Neutrophil (primary cell): ENCODE measurements around the gene ERICH3.

ENCODE experiments used
- H3K27ac ChIP-seq: fragments of 200-600 bp; sonication (generic); 2 replicates; pipeline ENCODE4 v1.5.1; 2016; ENCODE audit warnings: mild to moderate bottlenecking, moderate library complexity
- H3K27me3 ChIP-seq: fragments of 200-600 bp; sonication (generic); 2 replicates; pipeline ENCODE4 v1.6.0; 2016; ENCODE audit warnings: mild to moderate bottlenecking
- H3K36me3 ChIP-seq: fragments of 200-600 bp; sonication (generic); 2 replicates; pipeline ENCODE4 v1.5.1; 2017
- H3K4me1 ChIP-seq, 2 experiments: fragments of 200-600 bp in 1 of 2; sonication (generic) in 1 of 2; 1 replicate in 1 of 2; 2 replicates in 1 of 2; pipeline versions ENCODE4 v1.5.1 to v1.6.1; 2013 to 2016; ENCODE audit warnings: low read depth in 1 of 2, low read length in 1 of 2, mild to moderate bottlenecking in 1 of 2, moderate library complexity in 1 of 2; ENCODE audit not compliant: control insufficient read depth in 1 of 2, insufficient read depth in 1 of 2
- H3K4me3 ChIP-seq, 2 experiments: fragments of 200-600 bp in 1 of 2; sonication (generic) in 1 of 2; 1 replicate in 1 of 2; 2 replicates in 1 of 2; pipeline ENCODE4 v1.5.1; 2013 to 2016; ENCODE audit warnings: low read depth in 1 of 2, low read length in 1 of 2, mild to moderate bottlenecking in 1 of 2, moderate library complexity in 1 of 2
- H3K9me3 ChIP-seq: fragments of 200-600 bp; sonication (generic); 2 replicates; pipeline ENCODE4 v1.5.1; 2016
- TF ChIP-seq, protein P1 (sequence below): fragments of 200-600 bp; sonication (generic); IDR thresholded peaks from 2 replicates; pipeline ENCODE4 v1.5.1; 2016; ENCODE audit warnings: antibody characterized with exemption

Gene ERICH3

DNA sequence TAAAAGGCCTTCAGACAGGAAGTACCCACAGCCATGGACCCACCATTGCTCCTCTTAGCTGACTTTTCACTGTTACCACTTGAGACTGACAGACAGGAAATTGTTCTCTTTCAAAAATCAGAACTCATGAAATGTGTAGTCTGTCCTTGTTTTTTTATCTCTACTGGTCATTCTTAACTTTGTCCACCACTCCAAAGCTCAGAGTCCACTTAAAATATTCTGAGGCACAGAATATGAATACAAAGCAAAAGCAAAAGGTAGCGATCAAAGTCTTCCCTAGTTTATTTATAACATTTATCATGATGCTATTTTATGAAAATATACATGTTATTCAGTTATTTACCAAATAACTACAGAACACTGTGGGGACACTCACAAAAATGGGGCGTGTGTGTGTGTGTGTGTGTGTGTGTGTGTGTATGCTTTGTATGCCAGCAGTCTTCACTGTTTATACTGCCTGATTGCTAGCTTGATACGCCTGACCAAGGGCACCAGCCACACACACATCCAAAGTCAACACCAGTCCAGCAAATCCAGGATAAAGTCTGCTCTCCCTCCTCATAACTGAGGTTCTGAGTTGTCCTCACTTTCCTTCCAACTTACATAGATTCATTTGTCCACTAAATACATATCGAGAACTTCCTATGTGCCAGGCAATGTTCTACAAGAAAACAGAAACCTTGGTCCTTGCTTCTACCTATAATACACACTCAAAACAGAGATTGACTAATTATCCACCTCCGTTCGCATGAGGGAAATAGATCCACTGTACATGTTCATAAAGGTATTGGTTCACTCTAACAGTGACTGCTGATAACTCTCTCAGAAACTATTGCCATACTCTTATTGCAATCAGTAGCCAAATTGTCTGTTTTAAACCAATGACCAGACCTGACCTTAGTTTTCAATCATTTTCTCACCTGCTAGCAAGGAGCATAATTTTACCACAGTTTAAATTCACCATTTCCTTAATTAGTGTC, 79.4 kb downstream of the ERICH3 start:
- Histone ChIP-seq H3K27ac (no peak overlapping the region), H3K4me3 (no peak overlapping the region), H3K27me3 (no peaks in the 10 kb centered on the region), H3K4me1 (no peaks in the 10 kb centered on the region), H3K36me3 (no peaks in the 10 kb centered on the region), H3K9me3 (no peaks in the 10 kb centered on the region)
- TF ChIP-seq, protein P1, sequence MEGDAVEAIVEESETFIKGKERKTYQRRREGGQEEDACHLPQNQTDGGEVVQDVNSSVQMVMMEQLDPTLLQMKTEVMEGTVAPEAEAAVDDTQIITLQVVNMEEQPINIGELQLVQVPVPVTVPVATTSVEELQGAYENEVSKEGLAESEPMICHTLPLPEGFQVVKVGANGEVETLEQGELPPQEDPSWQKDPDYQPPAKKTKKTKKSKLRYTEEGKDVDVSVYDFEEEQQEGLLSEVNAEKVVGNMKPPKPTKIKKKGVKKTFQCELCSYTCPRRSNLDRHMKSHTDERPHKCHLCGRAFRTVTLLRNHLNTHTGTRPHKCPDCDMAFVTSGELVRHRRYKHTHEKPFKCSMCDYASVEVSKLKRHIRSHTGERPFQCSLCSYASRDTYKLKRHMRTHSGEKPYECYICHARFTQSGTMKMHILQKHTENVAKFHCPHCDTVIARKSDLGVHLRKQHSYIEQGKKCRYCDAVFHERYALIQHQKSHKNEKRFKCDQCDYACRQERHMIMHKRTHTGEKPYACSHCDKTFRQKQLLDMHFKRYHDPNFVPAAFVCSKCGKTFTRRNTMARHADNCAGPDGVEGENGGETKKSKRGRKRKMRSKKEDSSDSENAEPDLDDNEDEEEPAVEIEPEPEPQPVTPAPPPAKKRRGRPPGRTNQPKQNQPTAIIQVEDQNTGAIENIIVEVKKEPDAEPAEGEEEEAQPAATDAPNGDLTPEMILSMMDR: no peak

DNA sequence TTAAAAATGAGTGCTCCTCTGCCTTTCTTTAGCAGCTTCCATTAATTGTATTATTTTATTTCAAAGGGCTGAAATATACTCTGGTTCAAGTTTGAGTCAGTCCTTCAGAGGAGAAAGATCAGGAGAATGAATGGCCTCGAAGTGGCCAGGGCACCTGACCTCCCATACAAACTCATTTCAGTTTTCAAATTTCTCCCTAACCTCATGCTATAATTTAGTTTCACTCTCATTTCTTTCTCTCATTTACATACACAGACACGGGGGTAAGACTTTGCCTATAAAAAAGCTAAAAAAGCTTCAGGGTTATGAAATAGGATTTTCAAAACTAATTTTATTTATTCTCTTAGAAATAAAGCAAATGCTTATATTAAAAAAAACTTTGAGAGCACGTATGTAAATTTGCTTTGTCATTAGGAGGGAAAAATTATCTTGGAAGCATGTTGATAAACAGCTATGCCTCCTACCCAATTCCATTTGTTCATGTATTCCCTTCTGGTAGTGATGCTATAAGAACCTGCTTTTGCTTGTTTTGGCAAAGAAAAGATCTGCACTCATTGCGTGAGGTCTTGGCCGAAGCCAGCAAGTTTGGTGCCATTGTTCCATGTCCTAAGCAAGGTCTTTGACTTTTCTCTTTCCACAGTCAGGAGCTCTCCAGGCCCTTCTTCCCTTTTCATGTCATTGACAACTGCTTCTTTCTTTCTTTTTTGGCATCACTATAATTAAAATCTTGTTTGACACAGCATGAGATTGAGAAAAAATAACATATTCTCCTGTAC, 80.8 kb downstream of the ERICH3 start:
- H3K36me3 ChIP-seq: no peaks in the 10 kb centered on the region
- no peaks in the 10 kb centered on the region for H3K27me3 ChIP-seq
- TF ChIP-seq, protein P1: no peak
- no peaks in the 10 kb centered on the region for H3K9me3 ChIP-seq
- H3K27ac ChIP-seq: no peak overlapping the region
- no peak overlapping the region for H3K4me3 ChIP-seq
- no peaks in the 10 kb centered on the region for H3K4me1 ChIP-seq

DNA sequence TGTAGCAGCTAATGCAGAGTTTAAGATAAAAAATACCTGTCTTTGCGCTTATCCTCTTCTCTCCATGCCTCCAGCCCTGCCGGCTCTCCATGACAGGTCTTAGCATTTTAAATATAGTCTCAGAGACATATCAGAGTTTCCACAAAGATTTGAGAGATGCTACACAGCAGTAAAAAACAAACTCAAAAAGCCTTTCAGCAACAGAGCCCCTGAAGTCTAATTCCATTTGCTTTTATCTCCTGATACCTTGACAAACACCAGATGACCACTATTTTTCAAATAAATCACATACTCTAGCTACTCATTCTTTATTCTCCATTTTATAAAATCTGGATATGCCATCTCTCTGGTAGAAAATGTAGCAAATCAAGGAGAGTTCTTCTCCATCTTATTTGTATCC, 81.6 kb downstream of the ERICH3 start:
- TF ChIP-seq, protein P1: no peak
- Histone ChIP-seq H3K4me3 (no peak overlapping the region), H3K36me3 (no peaks in the 10 kb centered on the region), H3K4me1 (no peaks in the 10 kb centered on the region), H3K9me3 (no peaks in the 10 kb centered on the region), H3K27ac (no peak overlapping the region), H3K27me3 (no peaks in the 10 kb centered on the region)

DNA sequence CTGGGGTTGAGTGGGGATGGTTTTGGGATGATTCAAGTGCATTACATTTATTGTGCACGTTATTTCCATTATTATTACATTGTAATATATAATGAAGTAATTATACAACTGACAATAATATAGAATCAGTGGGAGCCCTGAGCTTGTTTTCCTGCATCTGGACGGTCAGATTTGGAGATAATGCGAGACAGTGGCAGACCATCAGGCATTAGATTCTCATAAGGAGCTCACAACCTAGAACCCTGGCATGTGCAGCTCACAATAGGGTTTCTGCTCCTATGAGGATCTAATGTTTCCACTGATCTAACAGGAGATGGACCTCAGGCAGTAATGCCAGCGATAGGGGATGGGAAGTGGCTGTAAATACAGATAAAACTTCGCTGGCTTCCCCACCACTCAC, 83.3 kb downstream of the ERICH3 start:
- Histone ChIP-seq H3K4me1 (no peaks in the 10 kb centered on the region), H3K36me3 (no peaks in the 10 kb centered on the region), H3K4me3 (no peak overlapping the region), H3K27me3 (no peaks in the 10 kb centered on the region), H3K27ac (no peak overlapping the region), H3K9me3 (no peaks in the 10 kb centered on the region)
- TF ChIP-seq, protein P1: no peak

DNA sequence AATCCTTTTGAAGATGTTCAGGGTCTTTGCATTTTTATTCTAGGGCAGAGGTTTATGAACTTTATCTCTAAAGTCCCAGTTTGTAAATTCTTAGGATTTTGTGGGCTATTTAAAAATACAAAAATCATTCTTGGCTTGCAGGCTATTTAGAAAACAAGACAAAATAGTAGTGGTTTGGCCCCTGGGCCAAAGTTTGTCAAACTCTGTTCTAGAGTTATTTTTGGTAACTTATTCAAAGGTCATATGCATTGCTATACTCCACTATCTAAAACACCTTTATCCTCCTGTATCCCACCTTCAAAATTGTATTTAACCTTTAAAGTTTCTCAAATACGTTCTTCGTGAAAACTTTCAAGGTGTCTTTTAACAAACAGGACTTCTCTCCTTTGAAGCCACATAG, 85.7 kb downstream of the ERICH3 start:
- Histone ChIP-seq H3K4me1 (no peaks in the 10 kb centered on the region), H3K27ac (no peak overlapping the region), H3K4me3 (no peak overlapping the region), H3K27me3 (no peaks in the 10 kb centered on the region), H3K9me3 (no peaks in the 10 kb centered on the region), H3K36me3 (no peaks in the 10 kb centered on the region)
- TF ChIP-seq, protein P1: no peak
